K562 (cell line): Measurements from ENCODE around the gene DAPK2. TPM values are rescaled to one million over a fixed set of nuclear protein-coding genes. Genes with fewer than 3 reads are reported as not detected.
"Not testable (repeated sequence)": the region's sequence is repeated elsewhere in the genome, so short reads cannot be mapped to it uniquely, and the experiment has no call there.

Experiments
- ATAC-seq: fragments of 200-7000 bp; cut with Tn5 transposase; 3 replicates; pipeline ENCODE4 v1.9.1; 2020; ENCODE audit warnings: moderate library complexity
- BruUV-seq: library from RNA; stranded (reverse); fragments of 400-500 nt; replicated peaks from 2 replicates; lab custom pipeline; 2021; lab: Mats Ljungman, UMichigan
- CTCF ChIA-PET: fragments of 300-600 bp; formaldehyde crosslinking; extraction: SDS; loops from one replicate; lab custom pipeline; 2021; ENCODE audit warnings: low intra/inter-chr PET ratio; lab: Yijun Ruan, JAX
- POLR2A ChIA-PET: fragments of 300-600, 350-650 bp; sonication (Branson Sonifier 250); formaldehyde crosslinking; extraction: SDS; loops from one replicate; lab custom pipeline; 2021; ENCODE audit warnings: antibody characterized with exemption, inconsistent platforms; lab: Yijun Ruan, JAX
- DNase-seq, 4 experiments: peaks; one replicate each; pipeline versions ENCODE4 v3.0.0 to v3.0.0-alpha.2; 2011 to 2018; ENCODE audit warnings: low spot score in 3 of 4, mixed read lengths in 3 of 4; ENCODE audit errors: extremely low read depth in 1 of 4
- FAIRE-seq: peaks from 2 replicates; lab custom pipeline; 2011; peaks lifted over from hg19 to GRCh38; lab: Jason Lieb, UNC
- H2AFZ ChIP-seq: 2 replicates; pipeline ENCODE4 v1.6.0; 2011; ENCODE audit warnings: low read depth, low read length, control low read depth, inconsistent platforms
- H3K27ac ChIP-seq: fragments of 200-600 bp; 3 replicates; pipeline ENCODE4 v1.8.0; 2011; ENCODE audit warnings: low read depth, mild to moderate bottlenecking, control low read depth, inconsistent platforms, low read length, moderate library complexity, mixed read lengths; ENCODE audit errors: extremely low read depth
- H3K27me3 ChIP-seq, 2 experiments: fragments of 300-600 bp in 1 of 2; 2 replicates in 1 of 2; 3 replicates in 1 of 2; pipeline versions ENCODE4 v1.6.0 to v1.8.0; 2011; ENCODE audit warnings: inconsistent platforms in 2 of 2, low read length in 2 of 2, mild to moderate bottlenecking in 1 of 2, mixed read lengths in 1 of 2, moderate library complexity in 1 of 2; ENCODE audit not compliant: control insufficient read depth in 2 of 2, insufficient read depth in 2 of 2
- H3K36me3 ChIP-seq: fragments of 300-600 bp; 3 replicates; pipeline ENCODE4 v1.8.0; 2011; ENCODE audit warnings: mild to moderate bottlenecking, low read length, inconsistent platforms; ENCODE audit not compliant: control insufficient read depth, insufficient read depth
- H3K4me1 ChIP-seq, 2 experiments: fragments of 200-600 bp in 1 of 2; replicated peaks in 1 of 2; 2 replicates in 1 of 2; 3 replicates in 1 of 2; pipeline versions ENCODE4 v1.5.1 to v1.8.0; 2011; ENCODE audit warnings: inconsistent platforms in 2 of 2, low read length in 2 of 2, mild to moderate bottlenecking in 1 of 2, mixed read lengths in 1 of 2, moderate library complexity in 1 of 2; ENCODE audit not compliant: control insufficient read depth in 2 of 2, insufficient read depth in 2 of 2
- H3K4me2 ChIP-seq: 2 replicates; pipeline ENCODE4 v1.6.1; 2011; ENCODE audit warnings: low read length, control low read depth, inconsistent platforms, mixed read lengths; ENCODE audit not compliant: insufficient read depth
- H3K4me3 ChIP-seq: fragments of 200-600 bp; sonication (generic), shearing (Covaris generic); 2 replicates; pipeline ENCODE4 v1.5.1; 2016; ENCODE audit warnings: control low read depth, inconsistent platforms
- H3K79me2 ChIP-seq: fragments of 200-600 bp; 3 replicates; pipeline ENCODE4 v1.8.0; 2011; ENCODE audit warnings: low read length, inconsistent platforms; ENCODE audit not compliant: control insufficient read depth, insufficient read depth
- H3K9ac ChIP-seq, 2 experiments: 2 replicates each; pipeline versions ENCODE4 v1.6.0 to v1.6.1; 2011; ENCODE audit warnings: low read depth in 2 of 2, low read length in 2 of 2, control low read depth in 1 of 2, inconsistent platforms in 1 of 2, mild to moderate bottlenecking in 1 of 2, mixed read lengths in 1 of 2; ENCODE audit not compliant: insufficient read depth in 1 of 2
- H3K9me1 ChIP-seq: one replicate; pipeline ENCODE4 v1.6.0; 2011; ENCODE audit warnings: inconsistent platforms, mild to moderate bottlenecking, low read length, moderate library complexity; ENCODE audit not compliant: control insufficient read depth, insufficient read depth
- H3K9me3 ChIP-seq: replicated peaks from 2 replicates; pipeline ENCODE4 v1.5.1; 2011; ENCODE audit warnings: low read depth, low read length, inconsistent platforms; ENCODE audit not compliant: control insufficient read depth, insufficient read depth
- H4K20me1 ChIP-seq: replicated peaks from 2 replicates; pipeline ENCODE4 v1.6.1; 2011; ENCODE audit warnings: low read length, inconsistent platforms, mixed read lengths; ENCODE audit not compliant: control insufficient read depth, insufficient read depth
- BRF1 ChIP-seq: IDR thresholded peaks from 3 replicates; pipeline ENCODE4 v1.6.1; 2011; ENCODE audit warnings: borderline replicate concordance, mild to moderate bottlenecking; ENCODE audit not compliant: insufficient read length; ENCODE audit errors: extremely low read depth
- FOS ChIP-seq: IDR thresholded peaks from 3 replicates; pipeline ENCODE4 v1.6.1; 2011; ENCODE audit not compliant: insufficient read length; ENCODE audit errors: extremely low read depth
- MTA3 ChIP-seq: fragments of 450-650 bp; formaldehyde crosslinking; IDR thresholded peaks from 2 replicates; pipeline ENCODE4 v1.6.1; 2017; ENCODE audit warnings: mild to moderate bottlenecking, borderline replicate concordance
- ZNF507 ChIP-seq: conservative IDR thresholded peaks from 2 replicates; pipeline ENCODE4 v1.6.1; 2017; ENCODE audit warnings: missing genetic modification characterization, missing compliant biosample characterization
- WGBS: fragments of 100-300 bp; shearing (Covaris generic); methylation state at CpG from one replicate; pipeline ENCODE4 v1.1.6; 2016; ENCODE audit warnings: low coverage, mixed read lengths; ENCODE audit not compliant: insufficient coverage; ENCODE audit errors: missing lambda C conversion rate; 5-methylcytosine and 5-hydroxymethylcytosine counted together
- in situ Hi-C: fragments of 300-500 bp; cut with MboI; formaldehyde crosslinking; loops from 4 replicates; pipeline ENCODE4 v1.15.0; 2018; ENCODE audit warnings: inconsistent platforms, mixed read lengths
- intact Hi-C: fragments of 100-400 bp; cut with micrococcal nuclease; formaldehyde crosslinking; loops from 2 replicates; pipeline ENCODE4 v1.14.2; 2022
- polyA plus RNA-seq, 8 experiments: library from polyadenylated mRNA; depleted of rRNA in 4 of 8; stranded (reverse) in 5 of 8; unstranded in 3 of 8; fragments of >200 nt; fragmentation: Nextera tagmentation in 2 of 8; fragmentation: Illumina TruSeq in 1 of 8; extraction: Ambion mirVana in 2 of 8; extraction: Trizol in 1 of 8; gene quantifications; 2 replicates each; pipeline versions ENCODE4 v1.2.1 to v1.2.3, GENCODE V29; 2011 to 2014; ENCODE audit warnings: inconsistent platforms in 1 of 8, missing spikeins in 1 of 8
- total RNA-seq, 7 experiments: library from RNA; depleted of rRNA in 6 of 7; stranded (reverse); fragments of >200 nt in 6 of 7; fragmentation: Illumina TruSeq in 2 of 7; extraction: Trizol in 2 of 7; gene quantifications; 2 replicates each; pipeline versions ENCODE4 v1.2.1 to v1.2.3, GENCODE V29; 2011 to 2021; ENCODE audit warnings: low replicate concordance in 1 of 7

DAPK2 gene
- total and polyA plus RNA-seq, 9 of the 15 experiments (the other 6 are each of a cell fraction or from before 2014, with no cell fraction given), result 0.14 to 5.2 (median 2.2) TPM

DNA sequence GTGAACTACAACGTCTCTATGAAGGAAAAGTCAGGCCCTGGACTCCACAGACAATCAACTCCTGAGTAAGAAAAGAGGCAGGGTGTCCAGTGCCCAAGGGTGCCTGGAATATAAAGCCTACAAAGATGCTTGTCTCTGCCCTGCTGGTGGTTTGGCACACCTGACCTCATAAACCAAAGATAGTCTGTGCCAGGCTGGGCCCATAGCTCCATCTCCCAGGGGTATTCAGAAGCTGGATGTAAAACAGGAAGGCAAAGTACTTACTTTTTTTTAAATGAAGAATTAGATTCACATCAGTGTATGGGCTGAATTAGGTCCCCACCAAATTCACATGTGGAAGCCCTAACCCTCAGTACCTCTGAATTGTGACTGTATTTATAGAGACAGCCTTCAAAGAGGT is 146.0 kb downstream of the DAPK2 start:
- H3K4me1 ChIP-seq, result peaks cover 41 to 50% of the 10 kb centered on the region in 2 experiments
- POLR2A ChIA-PET, result interaction anchor here (1.0 to 1.3 kb wide), 2 partner anchors 13 to 67 kb away, joined by 3 read pairs; partner anchors contain the start of gene HERC1

DNA sequence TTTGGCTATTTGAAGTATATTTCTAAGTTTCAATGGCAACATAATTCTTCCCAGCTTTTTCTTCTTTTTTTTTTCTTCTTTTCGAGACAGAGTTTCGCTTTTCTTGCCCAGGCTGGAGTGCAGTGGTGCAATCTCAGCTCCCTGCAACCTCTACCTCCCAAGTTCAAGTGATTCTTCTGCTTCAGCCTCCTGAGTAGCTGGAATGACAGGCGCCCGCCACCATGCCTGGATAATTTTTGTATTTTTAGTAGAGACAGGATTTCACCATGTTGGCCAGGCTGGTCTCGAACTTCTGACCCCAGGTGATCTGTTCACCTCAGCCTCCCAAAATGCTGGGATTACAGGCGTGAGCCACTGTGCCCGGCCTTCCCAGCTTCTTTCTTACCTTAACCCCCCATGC is 146.7 kb downstream of the DAPK2 start:
- H3K9me3 ChIP-seq, H3K9ac ChIP-seq, H3K36me3 ChIP-seq, H4K20me1 ChIP-seq, ATAC-seq, in situ Hi-C loops, H3K4me3 ChIP-seq, BruUV-seq, DNase-seq, H3K4me2 ChIP-seq, H3K27me3 ChIP-seq, CTCF ChIA-PET, H3K9me1 ChIP-seq, FAIRE-seq: not testable (repeated sequence)
- intact Hi-C loops, result loop anchor here (5.0 kb wide), 1 partner anchor 48 kb away; no protein-coding TSS in a partner anchor
- Histone ChIP-seq H2AFZ (peak overlapping the region; percentile 85; the same call in 1 of the 2 replicates), H3K79me2 (peaks cover 10% of the 10 kb centered on the region), H3K4me1 (peaks cover 42 to 56% of the 10 kb centered on the region in 2 experiments), H3K27ac (peak overlapping the region; percentile 52; the same call in 2 of the 3 replicates)
- WGBS, result 98% methylated on average over 6 of the region's 7 CpGs
- POLR2A ChIA-PET, result interaction anchor here (1.1 to 1.3 kb wide), 2 partner anchors 14 to 93 kb away, joined by 3 read pairs; no protein-coding TSS in a partner anchor

More for the DNA sequence above, 146.0 kb downstream of the DAPK2 start:
- no peak for ATAC-seq
- WGBS, result 67% methylated on average over 1 of the region's 1 CpG
- H3K27me3 ChIP-seq, result no peaks in the 10 kb centered on the region
- in situ Hi-C loops (no loop called here), intact Hi-C loops (no loop called here)
- no peak for TF ChIP-seq ZNF507 (tag)
- TF ChIP-seq BRF1, result no peak
- TF ChIP-seq MTA3, result no peak
- TF ChIP-seq FOS, result no peak
- no peak overlapping the region for H3K9ac ChIP-seq
- CTCF ChIA-PET, result no interaction called here
- no peaks in the 10 kb centered on the region for H4K20me1 ChIP-seq
- no peak overlapping the region for H3K4me2 ChIP-seq
- BruUV-seq, result no TSS peak
- no peaks in the 10 kb centered on the region for H3K36me3 ChIP-seq
- no peak for FAIRE-seq
- no peak for DNase-seq
- peak overlapping the region; percentile 44 for H2AFZ ChIP-seq
- H3K4me3 ChIP-seq, result no peak overlapping the region
- H3K9me1 ChIP-seq, result no peaks in the 10 kb centered on the region
- H3K27ac ChIP-seq, result no peak overlapping the region
- H3K9me3 ChIP-seq, result no peaks in the 10 kb centered on the region
- peaks cover 6% of the 10 kb centered on the region; the same call in 1 of the 3 replicates for H3K79me2 ChIP-seq
